GM10266 (cell line): ENCODE measurements around the gene TTI1.

ENCODE experiments used
- DNase-seq: peaks from one replicate; pipeline ENCODE4 v3.0.0; 2012; ENCODE audit errors: extremely low spot score
- CTCF ChIP-seq: IDR thresholded peaks from 2 replicates; pipeline ENCODE4 v1.5.1; 2012; ENCODE audit warnings: mild to moderate bottlenecking, low read depth; ENCODE audit not compliant: control insufficient read depth, insufficient read depth; ENCODE audit errors: missing control alignments

TTI1 gene

GRCh38 chr20:38043512-38044300 is 10.4 kb upstream of the TTI1 start:
- no peak for TF ChIP-seq CTCF
- no peak for DNase-seq

- TF ChIP-seq CTCF: no peak
These were observed 7.0 kb upstream of the TTI1 start for GRCh38 chr20:38040276-38040675.

GRCh38 chr20:38036366-38036765 is 3.1 kb upstream of the TTI1 start:
- no peak for DNase-seq
- TF ChIP-seq CTCF: no peak

More at GRCh38 chr20:38040276-38040675, 7.0 kb upstream of the TTI1 start:
- DNase-seq: no peak

GRCh38 chr20:38034961-38035360 is 1.7 kb upstream of the TTI1 start:
- no peak for DNase-seq

GRCh38 chr20:38034108-38034649 is 923 bp upstream of the TTI1 start:
- no peak for DNase-seq
- no peak for TF ChIP-seq CTCF

More at GRCh38 chr20:38034961-38035360, 1.7 kb upstream of the TTI1 start:
- TF ChIP-seq CTCF: no peak

GRCh38 chr20:38032585-38033329 is 499 bp downstream of the TTI1 start:
- TF ChIP-seq CTCF: no peak
- DNase-seq: peak; percentile 64
